GM18520 (cell line): ENCODE data around the gene PRKG1.
"Not testable (repeated sequence)": the region's sequence is repeated elsewhere in the genome, so short reads cannot be mapped to it uniquely, and the experiment has no call there.

Experiments used
- ATAC-seq: cut with Tn5 transposase; IDR thresholded peaks from one replicate; pipeline ENCODE4 v1.9.1; 2021; ENCODE audit not compliant: unreplicated experiment

PRKG1 gene

DNA sequence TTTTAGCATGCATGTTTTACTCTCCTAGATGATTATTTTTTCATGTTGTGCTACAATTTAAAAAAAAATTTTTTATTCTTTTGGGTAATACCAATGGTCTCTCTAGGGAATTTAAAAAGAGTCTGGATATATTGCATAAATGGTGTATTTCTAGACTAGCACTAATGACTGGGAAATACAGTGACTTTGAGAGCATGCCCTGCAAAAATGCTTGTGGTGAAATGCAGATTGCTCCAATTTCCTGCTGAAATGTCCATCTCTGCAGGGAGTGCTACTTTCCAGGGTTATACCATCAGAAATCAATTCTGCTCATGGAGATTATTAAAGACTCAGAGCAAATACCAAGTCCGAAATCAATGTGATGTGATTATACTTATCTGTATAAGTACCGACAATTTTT lies 186.1 kb downstream of the PRKG1 start:
- no peak for ATAC-seq

DNA sequence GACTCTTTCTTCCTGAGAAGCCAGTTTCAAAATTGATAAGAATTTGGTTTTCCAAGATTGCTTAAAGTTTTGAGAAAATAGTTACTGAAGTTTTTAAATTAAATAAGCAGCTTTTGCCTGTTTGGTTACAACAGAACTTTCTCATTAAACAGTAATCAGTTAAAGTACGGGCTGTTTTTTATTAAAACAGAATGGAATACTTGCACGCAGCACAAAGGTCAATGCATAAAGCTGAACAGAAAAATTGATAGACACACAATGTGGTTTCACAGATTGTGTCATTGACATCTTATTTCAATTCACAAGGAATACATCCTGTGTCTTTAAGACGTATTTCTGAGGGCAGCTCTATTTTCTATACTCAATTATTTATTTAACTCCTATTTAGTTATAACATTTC lies 192.2 kb downstream of the PRKG1 start:
- ATAC-seq, result no peak

DNA sequence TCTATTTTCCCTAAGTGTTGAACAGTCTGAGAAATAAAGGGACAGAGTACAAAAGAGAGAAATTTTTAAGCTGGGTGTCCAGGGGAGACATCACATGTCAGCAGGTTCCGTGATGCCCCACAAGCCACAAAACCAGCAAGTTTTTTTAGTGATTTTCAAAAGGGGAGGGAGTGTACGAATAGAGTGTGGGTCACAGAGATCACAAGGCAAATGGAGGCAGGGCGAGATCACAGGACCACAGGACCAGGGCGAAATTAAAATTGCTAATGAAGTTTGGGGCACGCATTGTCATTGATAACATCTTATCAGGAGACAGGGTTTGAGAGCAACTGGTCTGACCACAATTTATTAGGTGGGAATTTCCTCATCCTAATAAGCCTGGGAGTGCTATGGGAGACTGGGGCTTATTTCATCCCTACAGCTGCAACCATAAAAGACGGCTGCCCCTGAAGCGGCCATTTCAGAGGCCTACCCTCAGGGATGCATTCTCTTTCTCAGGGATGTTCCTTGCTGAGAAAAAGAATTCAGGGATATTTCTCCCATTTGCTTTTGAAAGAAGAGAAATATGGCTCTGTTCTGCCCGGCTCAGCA lies 193.8 kb downstream of the PRKG1 start:
- ATAC-seq, result not testable (repeated sequence)

DNA sequence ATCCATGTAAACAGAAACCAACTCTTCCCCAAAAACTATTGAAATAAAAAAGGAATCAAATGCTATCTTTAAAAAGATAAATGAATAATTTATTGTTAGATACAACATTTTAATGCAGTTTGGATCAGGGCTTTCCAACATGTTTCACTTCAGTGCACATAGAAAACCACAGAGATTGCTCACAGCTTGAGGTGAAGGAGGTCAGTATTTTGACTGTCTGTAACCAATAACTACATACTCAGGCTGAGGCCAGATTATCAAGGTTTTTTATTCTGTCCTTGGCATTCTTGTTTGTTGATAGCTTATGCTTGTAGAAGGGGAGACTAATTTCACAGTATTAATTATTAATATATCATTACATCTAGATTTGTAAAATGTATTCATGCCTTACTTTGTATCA lies 195.5 kb downstream of the PRKG1 start:
- no peak for ATAC-seq

DNA sequence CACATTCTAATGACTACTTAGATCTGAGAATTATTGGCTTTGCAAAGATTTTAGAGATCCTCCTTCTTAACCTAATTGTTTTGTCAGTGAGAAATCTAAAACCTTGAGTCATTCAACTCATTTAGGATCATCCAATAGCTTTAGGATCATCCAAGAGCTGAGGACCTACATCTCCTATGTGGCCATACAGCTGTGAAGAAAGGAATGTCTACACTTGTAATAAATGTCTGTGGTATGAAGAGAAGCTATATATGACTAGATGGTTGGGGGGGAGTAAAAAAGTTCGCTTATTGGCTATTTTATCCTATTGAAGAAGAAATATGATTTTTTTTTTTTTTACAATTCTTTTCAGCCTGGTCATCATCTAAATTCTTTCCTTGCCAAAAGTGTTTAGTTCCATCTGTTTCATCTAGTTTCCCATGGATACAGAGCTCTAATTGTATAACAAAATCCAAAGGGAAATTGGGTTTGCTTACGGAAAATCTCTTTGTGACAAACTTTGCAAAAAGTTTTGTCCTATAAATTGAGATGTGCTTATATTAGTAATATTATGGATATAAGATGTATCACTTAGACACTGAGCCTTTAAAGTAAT lies 196.7 kb downstream of the PRKG1 start:
- ATAC-seq, result no peak

DNA sequence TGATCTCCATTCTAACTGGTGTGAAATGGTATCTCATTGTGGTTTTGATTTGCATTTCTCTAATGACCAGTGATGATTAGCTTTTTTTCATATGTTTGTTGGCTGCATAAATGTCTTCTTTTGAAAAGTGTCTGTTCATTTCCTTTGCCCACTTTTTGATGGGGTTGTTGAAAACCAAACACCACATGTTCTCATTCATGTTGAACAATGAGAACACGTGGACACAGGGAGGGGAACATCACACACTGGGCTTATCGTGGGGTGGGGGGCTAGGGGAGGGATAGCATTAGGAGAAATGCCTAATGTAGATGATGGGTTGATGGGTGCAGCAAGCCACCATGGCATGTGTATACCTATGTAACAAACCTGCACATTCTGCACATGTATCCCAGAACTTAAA lies 197.8 kb downstream of the PRKG1 start:
- ATAC-seq, result not testable (repeated sequence)

DNA sequence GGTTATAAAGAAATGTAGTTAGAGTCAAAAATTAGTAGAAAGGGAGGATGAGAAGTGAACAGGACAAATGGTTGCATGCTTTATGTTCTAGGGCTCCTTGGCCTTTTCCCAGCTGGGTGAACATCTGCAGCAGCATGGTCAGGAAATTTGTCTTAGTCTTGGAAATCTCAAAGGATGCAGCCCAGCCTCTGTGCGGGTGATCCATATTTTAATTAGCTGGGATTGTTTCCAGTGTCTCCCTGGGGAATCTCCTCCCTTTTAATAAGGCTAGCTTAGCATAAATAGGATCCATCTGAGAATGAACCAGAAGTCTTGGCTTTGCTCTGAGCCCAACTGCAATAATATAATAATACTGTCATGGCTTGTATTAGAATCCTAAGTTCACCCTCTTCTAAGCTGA lies 198.3 kb downstream of the PRKG1 start:
- no peak for ATAC-seq

DNA sequence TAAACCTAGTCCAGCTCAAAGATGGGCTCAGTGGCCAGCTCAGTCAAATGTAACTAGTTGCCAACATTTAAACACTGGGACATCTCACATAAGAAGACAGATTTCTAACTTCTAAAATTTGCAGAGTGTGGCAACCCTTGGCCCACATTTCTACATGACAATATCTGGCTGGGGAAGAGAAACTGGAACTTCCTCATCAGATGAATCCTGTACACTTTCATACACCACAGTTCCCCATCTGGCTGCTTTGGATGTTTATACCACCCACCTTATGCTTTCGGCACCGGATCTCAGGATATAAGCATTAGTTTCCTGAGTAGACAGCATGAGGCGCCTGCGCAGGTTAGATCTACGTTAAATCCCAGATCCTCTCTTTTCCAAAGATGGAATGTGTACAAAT lies 199.3 kb downstream of the PRKG1 start:
- no peak for ATAC-seq

DNA sequence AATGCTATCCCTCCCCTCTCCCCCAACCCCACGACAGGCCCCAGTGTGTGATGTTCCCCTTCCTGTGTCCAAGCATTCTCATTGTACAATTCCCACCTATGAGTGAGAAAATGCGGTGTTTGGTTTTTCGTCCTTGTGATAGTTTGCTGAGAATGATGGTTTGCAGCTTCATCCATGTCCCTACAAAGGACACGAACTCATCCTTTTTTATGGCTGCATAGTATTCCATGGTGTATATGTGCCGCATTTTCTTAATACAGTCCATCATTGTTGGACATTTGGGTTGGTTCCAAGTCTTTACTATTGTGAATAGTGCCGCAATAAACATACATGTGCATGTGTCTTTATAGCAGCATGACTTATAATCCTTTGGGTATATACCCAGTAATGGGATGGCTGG lies 201.8 kb downstream of the PRKG1 start:
- not testable (repeated sequence) for ATAC-seq

DNA sequence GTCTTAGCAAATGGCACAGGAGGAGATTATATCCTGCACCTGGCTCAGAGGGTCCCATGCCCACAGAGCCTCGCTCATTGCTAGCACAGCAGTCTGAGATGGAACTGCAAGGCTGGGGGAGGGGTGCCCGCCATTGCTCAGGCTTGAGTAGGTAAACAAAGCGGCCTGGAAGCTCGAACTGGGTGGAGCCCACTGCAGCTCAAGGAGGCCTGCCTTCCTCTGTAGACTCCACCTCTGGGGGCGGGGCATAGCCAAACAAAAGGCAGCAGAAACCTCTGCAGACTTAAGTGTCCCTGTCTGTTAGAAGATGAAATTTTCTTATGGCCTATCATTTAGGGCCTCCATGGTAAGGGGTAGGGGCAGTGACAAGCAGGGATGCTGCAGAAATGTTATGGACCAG lies 207.1 kb downstream of the PRKG1 start:
- not testable (repeated sequence) for ATAC-seq

DNA sequence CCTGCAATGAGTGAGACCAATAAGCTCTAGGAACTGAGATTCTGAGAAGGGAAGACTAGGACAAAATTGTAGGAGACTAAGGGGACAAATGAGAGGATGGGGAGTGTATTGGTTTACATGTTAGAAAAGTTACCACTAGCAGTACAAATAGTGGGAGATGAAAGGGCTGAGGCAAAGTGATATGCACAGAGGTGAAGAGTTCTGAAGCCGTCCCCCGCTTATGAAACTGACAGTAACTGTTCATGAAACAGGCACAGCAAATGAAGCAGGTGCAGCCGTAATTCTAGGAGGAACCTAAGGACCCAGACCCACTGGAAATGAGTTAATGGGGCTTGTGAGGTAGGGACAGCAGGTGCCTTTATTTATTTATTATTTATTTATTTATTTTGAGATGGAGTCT lies 211.3 kb downstream of the PRKG1 start:
- no peak for ATAC-seq

DNA sequence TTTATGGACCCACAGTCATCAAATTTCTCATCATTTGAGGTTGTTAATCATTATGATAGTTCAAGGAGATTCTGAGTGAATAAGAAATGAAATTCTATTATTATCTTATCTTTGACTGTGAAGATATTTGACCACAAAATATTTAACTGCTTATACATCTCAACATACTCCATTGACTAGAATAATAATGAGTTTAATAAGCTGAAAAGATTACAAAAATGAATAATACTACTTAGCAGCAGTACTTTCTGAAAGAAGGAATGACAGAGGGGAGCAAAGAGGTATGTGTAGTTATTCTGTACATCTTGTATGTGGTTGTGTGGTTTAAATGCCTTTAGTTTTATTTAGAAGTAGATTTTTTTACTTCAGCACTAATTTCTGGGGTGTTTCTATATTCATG lies 214.2 kb downstream of the PRKG1 start:
- no peak for ATAC-seq

DNA sequence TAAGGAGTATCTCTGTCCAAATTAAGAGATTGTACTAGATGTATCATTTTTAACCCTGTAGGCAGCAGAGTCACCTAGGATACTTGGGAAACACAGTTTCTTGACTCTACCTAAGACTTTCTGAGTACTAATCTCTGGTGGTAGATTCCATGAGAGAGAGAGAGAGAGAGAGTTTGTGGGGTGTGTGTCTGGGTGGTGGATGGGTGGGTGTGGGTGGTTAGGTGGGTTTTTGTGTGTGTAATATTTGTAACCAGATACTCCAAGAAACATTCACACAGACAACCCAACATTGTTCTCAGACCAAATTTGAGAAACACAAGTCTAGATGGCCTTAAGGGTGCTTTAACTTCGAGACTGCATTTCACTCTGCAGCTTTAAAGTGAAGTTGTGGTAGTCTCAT lies 215.2 kb downstream of the PRKG1 start:
- ATAC-seq, result no peak

DNA sequence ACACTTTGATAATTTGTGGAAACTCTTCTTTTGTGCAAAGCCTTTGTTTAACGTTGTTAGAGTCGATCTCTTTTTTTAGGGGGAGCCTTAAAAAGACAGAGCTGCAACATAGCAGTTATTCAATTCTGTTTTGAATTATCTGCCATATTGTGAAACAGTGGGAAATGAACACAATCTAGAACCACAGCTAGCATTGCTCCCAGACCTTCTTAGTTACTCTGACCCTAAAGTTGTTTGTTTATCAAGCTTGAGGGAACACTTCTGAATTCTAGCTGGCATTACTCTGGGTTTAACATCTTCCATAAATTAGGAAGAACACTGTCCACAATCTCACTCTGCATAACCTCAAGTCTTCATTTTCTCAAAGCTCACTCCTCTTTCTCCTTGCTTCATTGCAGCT lies 217.7 kb downstream of the PRKG1 start:
- no peak for ATAC-seq

DNA sequence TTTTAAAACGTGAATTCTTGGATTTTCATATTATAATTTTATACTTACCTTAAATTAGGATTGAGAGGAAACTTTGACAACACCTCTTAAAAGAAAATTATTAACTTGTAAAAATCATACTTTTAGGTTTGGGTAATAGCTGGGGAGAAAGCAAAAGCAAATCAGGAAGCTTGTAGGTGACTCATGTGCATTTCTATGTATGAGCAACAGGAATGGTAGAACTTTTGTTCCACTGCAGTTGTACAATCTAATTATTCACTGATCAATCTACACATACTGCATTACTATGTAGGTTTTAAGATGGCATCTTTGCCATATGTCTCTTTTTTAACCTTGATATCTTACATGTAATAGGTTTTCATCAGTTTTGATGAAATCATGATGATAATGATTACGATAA lies 223.2 kb downstream of the PRKG1 start:
- no peak for ATAC-seq

DNA sequence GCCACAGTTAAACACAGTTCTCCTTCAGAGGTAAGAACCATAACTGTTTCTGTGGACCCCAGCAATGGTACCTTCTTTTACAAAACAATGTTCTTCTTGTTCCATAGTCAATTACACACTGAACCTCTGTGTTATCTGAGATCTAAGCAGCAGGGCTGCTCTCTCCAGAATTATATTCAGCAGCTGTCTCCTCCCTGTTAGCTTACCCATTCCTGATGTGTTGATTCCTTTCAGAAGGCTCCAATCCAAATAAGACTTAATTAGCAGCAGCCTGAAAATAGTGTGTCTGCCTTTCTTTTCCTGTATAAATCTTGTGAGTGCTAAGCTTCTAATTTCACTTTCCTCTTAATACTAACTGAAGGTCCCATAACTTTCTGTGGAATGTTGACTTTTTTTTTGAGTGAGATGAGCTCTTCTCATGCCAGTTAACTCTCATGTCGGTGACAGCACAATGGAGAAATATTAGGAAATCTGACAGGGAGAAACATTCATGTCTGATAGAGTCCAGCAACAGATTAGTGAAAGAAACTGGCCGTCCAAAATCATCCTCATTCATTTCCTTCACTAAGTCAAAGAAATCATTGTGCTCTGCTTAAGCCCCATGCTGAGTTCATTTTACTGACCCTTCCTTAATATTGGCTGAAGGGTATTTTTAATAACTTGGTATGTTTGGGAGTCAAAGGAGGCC lies 226.5 kb downstream of the PRKG1 start:
- no peak for ATAC-seq

DNA sequence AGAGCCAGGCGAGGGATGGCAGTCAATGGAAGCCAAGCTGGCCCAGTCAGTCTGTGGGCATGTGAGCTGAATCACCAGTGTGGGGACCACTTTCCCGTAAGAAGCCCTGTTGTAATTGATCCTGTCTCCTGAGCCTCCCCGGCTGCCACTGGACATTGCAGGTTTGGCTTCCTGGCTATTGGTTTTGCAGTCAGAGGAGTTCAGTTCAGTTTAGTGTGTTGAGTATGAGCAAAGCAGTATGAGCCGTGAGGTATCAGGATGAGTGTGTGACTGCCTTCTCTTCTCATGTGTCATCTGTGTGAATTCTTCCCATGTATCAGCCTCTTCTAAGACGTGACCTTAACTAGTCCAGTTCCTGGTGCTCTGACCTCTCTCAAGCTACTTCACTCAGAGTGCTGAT lies 227.4 kb downstream of the PRKG1 start:
- ATAC-seq, result no peak

DNA sequence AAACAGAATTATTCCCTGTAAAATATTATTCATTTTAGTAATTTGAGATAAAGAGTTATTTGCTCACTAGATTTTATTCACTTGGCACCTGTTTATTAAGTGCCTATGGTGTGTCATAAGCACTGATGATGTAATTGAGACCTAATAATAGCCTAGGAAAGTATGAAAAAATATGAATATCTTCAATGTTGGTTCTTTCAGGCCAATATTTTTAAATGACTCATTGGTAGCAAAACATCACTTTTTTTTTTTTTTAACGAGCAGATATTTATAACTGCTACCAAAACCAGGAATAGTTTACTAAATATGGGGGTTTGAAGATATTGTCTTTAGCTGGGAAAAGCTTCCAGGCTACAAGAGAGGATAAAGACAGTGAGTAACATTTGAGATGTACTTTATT lies 228.0 kb downstream of the PRKG1 start:
- no peak for ATAC-seq

DNA sequence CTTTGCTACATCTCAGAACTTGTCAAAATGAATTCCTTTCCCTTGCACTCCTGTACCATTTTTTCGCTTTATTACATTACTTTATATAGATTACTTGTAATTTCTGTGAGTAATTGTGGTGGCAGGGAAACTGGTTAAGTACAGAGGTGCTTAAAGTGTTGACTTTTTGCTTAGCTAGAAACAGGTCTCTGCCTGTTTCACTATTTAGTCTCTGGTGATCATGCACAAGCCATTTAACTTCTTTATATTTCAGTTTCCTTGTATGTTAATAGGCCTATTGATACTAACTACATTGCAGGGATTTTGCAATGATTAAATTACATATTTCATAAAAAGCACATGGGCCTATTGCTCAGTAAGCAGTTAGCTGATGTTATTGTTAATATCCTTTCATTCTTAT lies 233.8 kb downstream of the PRKG1 start:
- ATAC-seq, result no peak

DNA sequence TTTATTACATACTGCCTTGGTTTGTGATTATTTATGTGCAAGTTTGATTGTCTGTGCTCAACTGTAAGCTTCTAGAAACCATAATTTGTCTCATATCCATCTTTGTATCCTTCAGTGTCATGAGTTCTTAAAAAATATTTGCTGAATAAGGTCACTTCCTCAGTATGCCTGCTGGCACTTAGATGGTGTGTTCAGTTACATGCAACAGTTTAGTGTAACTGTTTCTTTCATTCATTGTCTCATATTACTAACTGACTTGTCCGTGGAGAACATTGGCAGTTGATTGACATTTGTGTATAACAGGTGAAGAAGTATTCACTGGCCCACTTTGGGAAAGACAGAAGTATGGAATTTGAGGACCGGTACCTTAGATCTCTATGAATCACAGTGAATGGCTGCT lies 236.9 kb downstream of the PRKG1 start:
- ATAC-seq, result no peak

DNA sequence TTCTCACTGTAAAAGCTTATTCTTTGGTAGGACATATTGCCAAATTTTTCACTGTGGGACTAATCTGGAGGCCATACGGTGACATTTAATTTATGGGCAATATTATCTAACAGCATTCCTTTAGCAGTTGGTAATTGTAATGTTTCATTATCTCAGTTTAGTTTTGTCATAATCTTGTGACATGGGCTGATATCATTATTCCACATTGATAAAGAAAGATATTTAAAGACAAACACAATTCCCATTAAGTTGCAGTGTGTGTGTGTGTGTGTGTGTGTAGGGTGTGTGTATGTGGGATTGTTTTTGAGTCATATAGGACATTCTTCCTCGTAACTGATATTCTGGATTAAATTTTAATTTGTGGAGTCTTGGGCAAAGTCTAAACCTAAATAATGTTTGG lies 238.5 kb downstream of the PRKG1 start:
- ATAC-seq, result no peak

DNA sequence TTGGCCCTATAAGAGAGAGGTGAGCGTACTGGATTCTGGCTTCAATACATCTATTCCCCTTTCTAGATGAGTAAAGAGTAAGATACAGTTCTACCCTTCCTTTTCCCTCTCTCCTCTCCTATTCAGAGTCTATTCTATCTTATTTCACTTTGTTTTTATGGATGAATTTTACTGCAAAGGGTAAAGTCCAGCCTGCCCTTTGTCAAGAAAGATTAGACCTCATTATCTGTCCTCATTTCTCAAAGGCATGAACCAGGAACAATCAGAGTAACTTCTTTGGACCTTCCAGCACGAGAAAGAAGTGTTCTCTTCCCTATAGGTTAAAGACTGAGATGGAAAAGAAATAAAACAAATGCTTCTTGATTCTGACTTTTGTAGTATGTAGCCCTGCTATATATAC lies 239.0 kb downstream of the PRKG1 start:
- no peak for ATAC-seq
